ENCODE data around the gene ANKRD18B. TPM values are rescaled to one million over a fixed set of nuclear protein-coding genes. Genes with fewer than 3 reads are reported as not detected.
"Not testable (repeated sequence)": the region's sequence is repeated elsewhere in the genome, so short reads cannot be mapped to it uniquely, and the experiment has no call there.

Gene ANKRD18B
- polyA plus RNA-seq, result under 1 TPM in 1 of 3 donors, not detected in 2; 0.22 TPM

GRCh38 chr9:33523397-33524305, at the start of gene ANKRD18B:
Gene ANKRD18B, plus strand, starts transcription at chr9:33524251. Its CDS starts 239 bp downstream, at chr9:33524490.
- WGBS, 3 donors, result 3 to 4% (median 4%) methylated on average over 70 to 72 of the region's 73 CpGs
- H3K27ac ChIP-seq (ENCODE audit: low read depth, low read length), result not testable (repeated sequence)

- H3K27ac ChIP-seq (ENCODE audit: low read depth, low read length), result no peak overlapping the region
- WGBS, 3 donors, result 92 to 97% (median 94%) methylated on average over 1 of the region's 1 CpG
Measured at GRCh38 chr9:33475357-33475756, 48.7 kb upstream of the ANKRD18B start.

- WGBS, 3 donors, result 89 to 95% (median 95%) methylated on average over 10 of the region's 10 CpGs
- no peak overlapping the region for H3K27ac ChIP-seq (ENCODE audit: low read depth, low read length)
Measured at GRCh38 chr9:33476503-33476902, 47.5 kb upstream of the ANKRD18B start.

GRCh38 chr9:33480106-33480505, 43.9 kb upstream of the ANKRD18B start:
- WGBS, 3 donors, result 68 to 74% (median 73%) methylated on average over 2 of the region's 2 CpGs
- no peak overlapping the region for H3K27ac ChIP-seq (ENCODE audit: low read depth, low read length)

GRCh38 chr9:33480976-33481375, 43.1 kb upstream of the ANKRD18B start:
- 88 to 92% (median 92%) methylated on average over 6 of the region's 6 CpGs for WGBS, 3 donors

GRCh38 chr9:33485312-33485711, 38.7 kb upstream of the ANKRD18B start:
- H3K27ac ChIP-seq (ENCODE audit: low read depth, low read length), result not testable (repeated sequence)

More at GRCh38 chr9:33480976-33481375, 43.1 kb upstream of the ANKRD18B start:
- H3K27ac ChIP-seq (ENCODE audit: low read depth, low read length), result no peak overlapping the region

- no peak overlapping the region for H3K27ac ChIP-seq (ENCODE audit: low read depth, low read length)
- 54 to 78% (median 71%) methylated on average over 2 of the region's 2 CpGs for WGBS, 3 donors
Measured at GRCh38 chr9:33489066-33489465, 35.0 kb upstream of the ANKRD18B start.

GRCh38 chr9:33493819-33494218, 30.2 kb upstream of the ANKRD18B start:
- WGBS, 3 donors, result 29 to 75% (median 71%) methylated on average over 2 of the region's 2 CpGs
- not testable (repeated sequence) for H3K27ac ChIP-seq (ENCODE audit: low read depth, low read length)

GRCh38 chr9:33498387-33498786, 25.7 kb upstream of the ANKRD18B start:
- WGBS, 3 donors, result 53 to 81% (median 75%) methylated on average over 1 of the region's 1 CpG
- H3K27ac ChIP-seq (ENCODE audit: low read depth, low read length), result no peak overlapping the region

GRCh38 chr9:33506626-33507370, 17.3 kb upstream of the ANKRD18B start:
- 79 to 82% (median 81%) methylated on average over 7 of the region's 7 CpGs for WGBS, 3 donors
- no peak overlapping the region for H3K27ac ChIP-seq (ENCODE audit: low read depth, low read length)

- 8% methylated on average over 30 to 32 of the region's 32 CpGs for WGBS, 3 donors
- H3K27ac ChIP-seq (ENCODE audit: low read depth, low read length), result no peak overlapping the region
Measured at GRCh38 chr9:33510262-33511183, 13.5 kb upstream of the ANKRD18B start.

- not testable (repeated sequence) for H3K27ac ChIP-seq (ENCODE audit: low read depth, low read length)
- WGBS, 3 donors, result 0 to 1% (median 0%) methylated on average over 8 of the region's 8 CpGs
Measured at GRCh38 chr9:33511184-33511517, 12.9 kb upstream of the ANKRD18B start.

- 85 to 93% (median 87%) methylated on average over 2 of the region's 2 CpGs for WGBS, 3 donors
Measured at GRCh38 chr9:33512535-33512934, 11.5 kb upstream of the ANKRD18B start.

GRCh38 chr9:33515342-33515995, 8.6 kb upstream of the ANKRD18B start:
- H3K27ac ChIP-seq (ENCODE audit: low read depth, low read length), result not testable (repeated sequence)
- 50 to 66% (median 56%) methylated on average over 2 of the region's 2 CpGs for WGBS, 3 donors

More at GRCh38 chr9:33512535-33512934, 11.5 kb upstream of the ANKRD18B start:
- H3K27ac ChIP-seq (ENCODE audit: low read depth, low read length), result not testable (repeated sequence)

- 90 to 100% (median 92%) methylated on average over 1 of the region's 1 CpG for WGBS, 3 donors
- not testable (repeated sequence) for H3K27ac ChIP-seq (ENCODE audit: low read depth, low read length)
Measured at GRCh38 chr9:33516397-33516796, 7.7 kb upstream of the ANKRD18B start.

- no peak overlapping the region for H3K27ac ChIP-seq (ENCODE audit: low read depth, low read length)
- WGBS, 3 donors, result 68 to 81% (median 77%) methylated on average over 2 of the region's 2 CpGs
Measured at GRCh38 chr9:33517373-33517772, 6.7 kb upstream of the ANKRD18B start.

- 49 to 57% (median 56%) methylated on average over 6 of the region's 6 CpGs for WGBS, 3 donors
- not testable (repeated sequence) for H3K27ac ChIP-seq (ENCODE audit: low read depth, low read length)
Measured at GRCh38 chr9:33517934-33518577, 6.0 kb upstream of the ANKRD18B start.
